Vagina (tissue), 2 donors: ENCODE measurements around the gene ANKHD1. TPM values are rescaled to one million over a fixed set of nuclear protein-coding genes. Genes with fewer than 3 reads are reported as not detected.

ENCODE experiments used
- DNase-seq, 2 donors: peaks; one replicate each; pipeline ENCODE4 v3.0.0-alpha.2; 2017; ENCODE audit errors: extremely low spot score in 2 of 2
- H3K27ac ChIP-seq: fragments of 200-600 bp; sonication (generic); one replicate; pipeline ENCODE4 v1.5.1; 2019
- H3K27me3 ChIP-seq: fragments of 200-600 bp; sonication (generic); one replicate; pipeline ENCODE4 v1.5.1; 2019
- H3K36me3 ChIP-seq, 2 donors: fragments of 200-600 bp; sonication (generic); one replicate each; pipeline ENCODE4 v1.5.1; 2017 to 2019
- H3K4me1 ChIP-seq: fragments of 200-600 bp; sonication (generic); one replicate; pipeline ENCODE4 v1.5.1; 2019
- H3K4me3 ChIP-seq, 2 donors: fragments of 200-600 bp; sonication (generic); 1 replicate in 1 of 2; 2 replicates in 1 of 2; pipeline ENCODE4 v1.5.1; 2016 to 2019
- H3K9me3 ChIP-seq: fragments of 200-600 bp; sonication (generic); one replicate; pipeline ENCODE4 v1.5.1; 2019
- POLR2A ChIP-seq, 2 donors: fragments of 450-650 bp; IDR thresholded peaks; one replicate each; pipeline ENCODE4 v1.6.1; 2017; ENCODE audit warnings: antibody characterized with exemption in 2 of 2, mild to moderate bottlenecking in 2 of 2, moderate library complexity in 2 of 2
- POLR2AphosphoS5 ChIP-seq, 2 donors: sonication (generic); formaldehyde crosslinking; IDR thresholded peaks; one replicate each; pipeline ENCODE4 v1.9.0; 2017; ENCODE audit warnings: antibody characterized with exemption in 2 of 2, mild to moderate bottlenecking in 2 of 2, low read depth in 1 of 2; ENCODE audit not compliant: insufficient read depth in 1 of 2
- intact Hi-C: fragments of 100-400 bp; cut with DNase I; formaldehyde crosslinking; loops from one replicate; pipeline ENCODE4 v1.15.1; 2023
- total RNA-seq: library from RNA; depleted of rRNA; stranded (reverse); fragments of >200 nt; gene quantifications from one replicate; pipeline ENCODE4 v1.2.3, GENCODE V29; 2016
- TF ChIP-seq, protein P1 (sequence below), 3 experiments: fragments of 450-650 bp in 2 of 3; fragments of 200-600 bp in 1 of 3; sonication (generic) in 1 of 3; IDR thresholded peaks; one replicate each; pipeline ENCODE4 v1.5.1; 2017 to 2019; ENCODE audit warnings: antibody characterized with exemption in 3 of 3, mild to moderate bottlenecking in 2 of 3, moderate library complexity in 2 of 3

ANKHD1 gene
- total RNA-seq, 1 donor from 2014 or later, result 140 TPM

DNA sequence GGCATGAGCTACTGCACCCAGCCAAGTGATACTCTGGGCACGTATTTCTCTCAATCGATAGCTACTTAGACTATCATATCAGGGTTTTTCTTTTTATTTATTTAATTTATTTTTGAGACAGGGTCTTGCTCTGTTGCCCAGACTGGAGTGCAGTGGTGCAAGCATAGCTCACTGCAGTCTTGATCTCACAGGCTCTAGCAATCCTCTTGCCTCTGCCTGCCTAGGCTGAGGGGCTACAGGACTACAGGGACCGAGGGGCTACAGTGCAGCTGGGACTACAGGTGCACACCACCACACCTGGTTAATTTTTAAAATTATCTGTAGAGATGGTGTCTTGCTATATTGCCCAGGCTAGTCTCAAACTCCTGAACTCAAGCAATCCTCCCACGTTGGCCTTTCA, 20.3 kb upstream of the ANKHD1 start:
- Histone ChIP-seq H3K4me1 (no peaks in the 10 kb centered on the region), H3K9me3 (no peaks in the 10 kb centered on the region), H3K4me3 (no peak overlapping the region), H3K36me3 (no peaks in the 10 kb centered on the region), H3K27ac (no peak overlapping the region), H3K27me3 (no peaks in the 10 kb centered on the region)
- DNase-seq, result no peak
- TF ChIP-seq POLR2AphosphoS5 (IDR thresholded peaks at IDR 0.05; ENCODE audit: insufficient read depth in 1 of 2, low read depth in 1 of 2) (no peak), POLR2A (IDR thresholded peaks at IDR 0.05) (no peak)
- TF ChIP-seq, protein P1, sequence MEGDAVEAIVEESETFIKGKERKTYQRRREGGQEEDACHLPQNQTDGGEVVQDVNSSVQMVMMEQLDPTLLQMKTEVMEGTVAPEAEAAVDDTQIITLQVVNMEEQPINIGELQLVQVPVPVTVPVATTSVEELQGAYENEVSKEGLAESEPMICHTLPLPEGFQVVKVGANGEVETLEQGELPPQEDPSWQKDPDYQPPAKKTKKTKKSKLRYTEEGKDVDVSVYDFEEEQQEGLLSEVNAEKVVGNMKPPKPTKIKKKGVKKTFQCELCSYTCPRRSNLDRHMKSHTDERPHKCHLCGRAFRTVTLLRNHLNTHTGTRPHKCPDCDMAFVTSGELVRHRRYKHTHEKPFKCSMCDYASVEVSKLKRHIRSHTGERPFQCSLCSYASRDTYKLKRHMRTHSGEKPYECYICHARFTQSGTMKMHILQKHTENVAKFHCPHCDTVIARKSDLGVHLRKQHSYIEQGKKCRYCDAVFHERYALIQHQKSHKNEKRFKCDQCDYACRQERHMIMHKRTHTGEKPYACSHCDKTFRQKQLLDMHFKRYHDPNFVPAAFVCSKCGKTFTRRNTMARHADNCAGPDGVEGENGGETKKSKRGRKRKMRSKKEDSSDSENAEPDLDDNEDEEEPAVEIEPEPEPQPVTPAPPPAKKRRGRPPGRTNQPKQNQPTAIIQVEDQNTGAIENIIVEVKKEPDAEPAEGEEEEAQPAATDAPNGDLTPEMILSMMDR (IDR thresholded peaks at IDR 0.05), result no peak
- intact Hi-C loops, result no loop called here

DNA sequence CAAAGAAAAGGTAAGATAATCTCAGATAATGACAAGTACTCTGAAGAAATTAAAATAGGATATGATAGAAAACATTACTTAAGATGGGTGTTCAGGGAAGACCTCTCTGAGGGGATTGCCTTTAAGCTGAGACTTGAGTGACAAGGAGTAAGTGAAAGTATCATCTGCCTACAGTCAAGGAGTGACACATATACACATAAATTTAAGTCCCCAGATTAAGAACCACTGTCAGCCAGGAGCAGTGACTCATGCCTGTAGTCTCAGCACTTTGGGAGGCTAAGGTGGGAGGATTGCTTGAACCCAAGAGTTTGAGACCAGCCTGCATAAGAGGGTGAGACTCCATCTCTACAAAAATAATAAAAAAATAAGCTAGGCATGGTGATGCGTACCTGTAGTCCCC, 19.7 kb upstream of the ANKHD1 start:
- Histone ChIP-seq H3K27me3 (no peaks in the 10 kb centered on the region), H3K27ac (no peak overlapping the region), H3K4me3 (no peak overlapping the region), H3K4me1 (no peaks in the 10 kb centered on the region), H3K36me3 (no peaks in the 10 kb centered on the region), H3K9me3 (no peaks in the 10 kb centered on the region)
- no peak for TF ChIP-seq POLR2AphosphoS5 (IDR thresholded peaks at IDR 0.05; ENCODE audit: insufficient read depth in 1 of 2, low read depth in 1 of 2)
- no peak for TF ChIP-seq POLR2A (IDR thresholded peaks at IDR 0.05)
- TF ChIP-seq, protein P1 (IDR thresholded peaks at IDR 0.05), result no peak
- DNase-seq, result no peak
- intact Hi-C loops, result no loop called here

DNA sequence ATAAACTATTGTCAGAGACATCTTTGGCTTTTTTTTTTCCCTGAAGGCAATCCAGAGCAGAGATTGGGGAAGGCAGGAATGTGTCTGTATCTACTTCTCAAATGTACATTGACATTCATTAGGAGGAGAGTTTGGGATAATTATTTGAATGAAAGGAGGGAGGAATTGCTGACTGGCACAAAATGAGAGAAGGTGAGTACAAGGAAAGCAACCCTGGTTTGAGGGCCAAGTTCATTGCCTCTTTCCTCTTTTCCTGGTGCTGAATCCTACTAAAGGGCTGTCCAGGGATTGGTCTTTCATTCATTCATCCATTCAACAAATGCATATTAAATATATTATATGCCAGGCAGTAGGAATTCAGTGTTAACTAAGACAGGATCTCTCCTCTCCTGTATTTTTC, 18.8 kb upstream of the ANKHD1 start:
- intact Hi-C loops, result no loop called here

DNA sequence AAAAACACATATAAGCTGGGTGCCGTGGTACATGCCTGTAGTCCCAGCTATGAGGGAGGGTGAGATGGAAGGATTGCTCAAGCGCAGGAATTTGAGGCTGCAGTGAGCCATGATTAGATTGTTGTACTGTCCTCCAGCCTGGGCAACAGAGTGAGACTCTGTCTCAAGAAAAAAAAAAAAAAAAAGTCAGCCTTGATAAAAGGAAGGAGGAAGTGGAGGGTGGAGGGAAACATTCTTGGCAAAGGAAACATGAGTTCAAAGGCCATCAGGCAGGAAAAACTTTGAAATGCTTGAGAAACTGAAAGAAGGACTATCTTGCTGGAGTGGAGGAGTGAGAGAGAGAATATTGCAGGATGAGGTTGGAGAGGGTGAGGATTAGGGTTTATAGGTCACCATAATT, 18.3 kb upstream of the ANKHD1 start:
- no peak overlapping the region for H3K4me3 ChIP-seq
- no peaks in the 10 kb centered on the region for H3K9me3 ChIP-seq
- no peak for DNase-seq
- no peaks in the 10 kb centered on the region for H3K4me1 ChIP-seq
- TF ChIP-seq, protein P1 (IDR thresholded peaks at IDR 0.05), result no peak
- no peaks in the 10 kb centered on the region for H3K27me3 ChIP-seq
- intact Hi-C loops, result no loop called here
- H3K36me3 ChIP-seq, result no peaks in the 10 kb centered on the region
- no peak overlapping the region for H3K27ac ChIP-seq

More for the DNA sequence above, 18.8 kb upstream of the ANKHD1 start:
- Histone ChIP-seq H3K27ac (no peak overlapping the region), H3K4me3 (no peak overlapping the region), H3K27me3 (no peaks in the 10 kb centered on the region), H3K4me1 (no peaks in the 10 kb centered on the region), H3K36me3 (no peaks in the 10 kb centered on the region), H3K9me3 (no peaks in the 10 kb centered on the region)
- TF ChIP-seq, protein P1 (IDR thresholded peaks at IDR 0.05), result no peak
- no peak for TF ChIP-seq POLR2AphosphoS5 (IDR thresholded peaks at IDR 0.05; ENCODE audit: insufficient read depth in 1 of 2, low read depth in 1 of 2)
- TF ChIP-seq POLR2A (IDR thresholded peaks at IDR 0.05), result no peak
- no peak for DNase-seq

- TF ChIP-seq, protein P1 (IDR thresholded peaks at IDR 0.05), result no peak
- TF ChIP-seq POLR2A (IDR thresholded peaks at IDR 0.05) (no peak), POLR2AphosphoS5 (IDR thresholded peaks at IDR 0.05; ENCODE audit: insufficient read depth in 1 of 2, low read depth in 1 of 2) (no peak)
- no peak overlapping the region for H3K27ac ChIP-seq
- H3K4me3 ChIP-seq, result no peak overlapping the region
- no peak for DNase-seq
- intact Hi-C loops, result no loop called here
- H3K27me3 ChIP-seq, result no peaks in the 10 kb centered on the region
- no peaks in the 10 kb centered on the region for H3K4me1 ChIP-seq
- no peaks in the 10 kb centered on the region for H3K36me3 ChIP-seq
- no peaks in the 10 kb centered on the region for H3K9me3 ChIP-seq
Observed at GRCh38 chr5:140388052-140388451, 13.6 kb upstream of the ANKHD1 start.
